T-helper 1 cell (primary cell): ENCODE measurements around the gene TPM1.
"Not testable (repeated sequence)": the region's sequence is repeated elsewhere in the genome, so short reads cannot be mapped to it uniquely, and the experiment has no call there.

Experiments used
- DNase-seq, 5 donors: peaks; one replicate each; pipeline ENCODE4 v3.0.0-alpha.2; 2012 to 2020

TPM1 gene

DNA sequence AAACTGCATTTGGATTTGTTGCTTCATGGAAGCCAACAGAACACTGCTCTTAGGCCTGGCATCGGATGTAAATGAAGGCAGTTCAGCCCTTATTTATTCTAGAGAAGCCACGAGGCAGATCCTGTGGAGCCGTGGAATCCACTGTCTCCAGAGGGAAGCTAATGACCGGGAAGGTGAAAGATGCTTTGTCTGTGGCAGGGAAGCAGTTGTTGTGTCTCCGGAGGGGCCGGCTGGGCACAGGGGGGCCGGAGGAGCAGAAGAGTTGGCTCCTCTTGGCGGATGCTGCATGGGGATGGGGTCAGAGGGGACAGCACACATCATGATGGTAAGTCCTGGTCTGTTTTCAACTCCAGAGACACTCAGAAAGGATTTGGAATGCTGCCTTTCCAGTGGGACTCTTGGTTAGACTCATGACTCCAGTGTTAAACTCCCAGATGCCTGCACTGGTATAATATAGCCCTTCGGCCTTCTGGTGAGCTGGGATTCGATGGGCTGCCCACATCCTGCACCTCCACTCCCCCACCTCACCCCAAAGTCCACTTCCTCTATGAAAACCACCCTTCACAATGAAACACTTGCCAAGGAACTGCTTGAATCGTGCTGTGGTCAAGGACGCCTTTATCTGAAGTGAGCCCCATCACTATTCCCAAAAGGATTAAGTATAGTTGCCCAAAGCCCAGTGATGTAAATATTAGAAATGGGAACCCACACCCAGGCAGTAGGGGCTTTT, 33.6 kb downstream of the TPM1 start:
- no peak for DNase-seq

GRCh38 chr15:63076714-63077046, 34.1 kb downstream of the TPM1 start:
- no peak for DNase-seq

GRCh38 chr15:63077952-63078351, 35.4 kb downstream of the TPM1 start:
- no peak for DNase-seq

DNA sequence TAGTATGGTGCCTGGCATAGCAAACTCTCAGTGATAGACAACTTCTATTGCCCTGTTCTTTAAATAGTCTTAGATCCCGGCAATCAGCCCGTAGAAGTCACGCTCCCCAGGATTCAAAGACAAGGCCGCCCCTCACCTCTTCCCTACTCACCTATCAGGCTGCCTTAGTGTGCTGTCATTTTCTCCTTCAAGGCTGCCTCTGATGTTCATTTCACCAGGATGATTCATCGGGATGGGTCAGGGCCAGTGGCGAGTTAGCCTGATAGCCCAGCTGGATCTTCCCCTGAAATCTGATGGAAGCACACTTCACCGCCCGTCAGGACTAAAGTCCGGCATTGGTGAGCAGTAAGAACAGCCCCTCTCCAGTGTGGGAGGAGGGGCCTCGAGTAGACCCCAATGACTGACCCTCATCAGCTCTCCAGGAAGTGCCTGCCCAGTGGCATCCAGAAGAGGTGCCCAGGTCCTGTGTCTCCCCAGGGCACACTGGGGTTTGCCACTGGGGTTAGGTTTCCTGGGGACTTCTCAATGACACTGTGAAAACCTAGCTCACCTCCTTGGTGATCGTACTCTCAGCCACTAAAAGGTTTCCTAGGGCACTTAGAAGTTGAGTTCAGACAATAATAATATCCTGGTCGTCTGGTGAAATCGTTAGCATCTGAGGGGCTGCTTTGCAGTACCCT, 37.5 kb downstream of the TPM1 start:
- no peak for DNase-seq

- no peak for DNase-seq
Observed at GRCh38 chr15:63080634-63081250, 38.2 kb downstream of the TPM1 start.

DNA sequence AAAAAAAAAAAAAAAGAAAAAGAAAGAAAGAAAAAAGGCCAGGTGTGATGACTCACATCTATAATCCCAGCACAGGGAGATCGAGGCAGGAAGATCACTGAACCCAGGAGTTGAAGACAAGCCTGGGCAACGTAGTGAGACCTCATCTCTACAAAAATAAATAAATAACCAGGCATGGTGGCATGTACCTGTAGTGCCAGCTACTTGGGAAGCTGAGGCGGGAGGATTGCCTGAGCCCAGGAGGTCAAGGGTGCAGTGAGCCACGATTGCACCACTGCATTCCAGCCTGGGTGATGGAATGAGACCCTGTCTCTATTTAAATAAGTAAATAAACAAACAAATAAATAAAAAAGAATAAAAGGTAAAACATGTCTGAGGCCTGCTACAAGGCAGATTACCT, 39.8 kb downstream of the TPM1 start:
- DNase-seq, result no peak

DNA sequence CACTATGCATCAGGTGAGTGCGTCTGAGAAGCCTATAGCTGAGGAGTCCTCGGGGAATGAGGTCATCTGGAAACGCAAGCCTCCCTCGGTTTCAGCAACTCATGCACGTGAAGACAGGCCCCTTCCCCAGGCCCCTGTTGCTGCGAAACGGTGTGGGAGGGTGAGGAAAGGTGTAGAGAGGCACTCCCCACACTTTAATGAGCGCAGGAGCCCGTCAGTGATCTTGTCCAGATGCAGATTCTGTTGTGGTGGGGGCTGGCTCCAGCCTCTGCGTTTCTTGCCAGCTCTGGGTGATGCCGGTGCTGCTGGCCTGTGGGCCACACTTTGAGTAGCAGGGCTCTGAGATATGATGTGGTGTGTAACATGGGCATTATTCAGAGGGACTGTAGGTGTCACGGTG, 40.5 kb downstream of the TPM1 start:
- DNase-seq, result no peak

GRCh38 chr15:63083541-63083940, 41.0 kb downstream of the TPM1 start:
- no peak for DNase-seq

- no peak for DNase-seq
Observed at GRCh38 chr15:63084806-63085205, 42.3 kb downstream of the TPM1 start.

- DNase-seq, result no peak
Observed at GRCh38 chr15:63085289-63085688, 42.7 kb downstream of the TPM1 start.

DNA sequence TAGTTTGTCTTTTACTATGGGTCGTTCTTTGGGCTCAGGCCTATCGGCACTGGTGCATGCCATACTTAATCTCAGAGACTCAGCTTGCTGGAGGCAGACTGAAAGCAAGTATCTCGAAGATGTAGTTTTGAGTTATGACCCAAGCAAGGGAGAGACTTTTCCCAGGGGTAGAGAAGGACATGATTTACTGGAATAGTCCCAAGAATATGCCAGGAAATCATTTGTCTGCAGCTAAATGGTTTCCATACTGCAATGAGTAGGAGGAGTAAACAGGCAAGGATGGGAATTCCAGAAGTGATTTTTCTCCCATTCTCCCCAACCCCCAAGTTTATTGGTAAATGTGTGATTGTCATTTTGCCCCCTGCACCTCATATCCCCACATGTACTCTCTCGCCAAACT, 43.7 kb downstream of the TPM1 start:
- no peak for DNase-seq

DNA sequence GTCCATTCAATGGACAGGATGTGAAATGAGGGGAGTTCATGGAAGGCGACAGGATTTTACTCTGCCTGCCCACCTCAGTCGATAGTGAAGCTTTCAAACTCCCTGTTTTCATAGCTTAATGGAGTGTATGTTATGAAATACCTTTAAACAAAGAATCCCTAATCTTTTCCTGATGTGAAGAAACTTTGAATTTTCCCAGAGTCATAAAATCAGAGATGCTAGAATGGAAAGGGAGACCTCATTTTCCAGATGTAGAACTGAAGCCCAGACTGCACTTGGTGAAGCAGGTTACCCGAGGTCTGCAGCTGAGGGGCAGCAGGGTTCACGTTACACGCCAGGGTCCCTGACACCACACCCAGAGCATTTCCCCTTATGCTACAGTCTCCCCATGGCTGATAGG, 44.4 kb downstream of the TPM1 start:
- DNase-seq, result no peak

GRCh38 chr15:63088533-63089245, 46.1 kb downstream of the TPM1 start:
- no peak for DNase-seq

GRCh38 chr15:63089260-63090043, 46.9 kb downstream of the TPM1 start:
- DNase-seq, result no peak

DNA sequence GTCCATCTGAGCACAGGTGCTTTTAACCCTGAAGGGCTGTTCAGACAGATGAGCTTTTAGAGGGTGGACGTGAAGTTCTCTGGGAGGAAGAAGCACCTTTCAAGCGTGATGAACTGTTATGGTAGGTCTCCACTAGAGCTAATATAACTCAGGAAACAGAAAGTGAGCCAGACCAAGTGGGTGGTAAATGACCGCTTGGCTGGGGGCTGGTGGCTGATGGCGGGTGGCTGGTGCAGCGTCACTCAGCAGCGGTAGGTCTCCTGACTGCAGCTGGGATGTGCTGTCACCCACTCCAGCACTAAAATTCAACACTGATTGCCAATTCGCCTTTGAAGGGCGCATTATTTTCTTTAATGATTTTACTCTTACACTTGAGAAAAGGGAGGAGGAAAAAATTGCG, 47.9 kb downstream of the TPM1 start:
- DNase-seq, result no peak

- DNase-seq, result no peak
Observed at GRCh38 chr15:63090887-63091286, 48.3 kb downstream of the TPM1 start.

DNA sequence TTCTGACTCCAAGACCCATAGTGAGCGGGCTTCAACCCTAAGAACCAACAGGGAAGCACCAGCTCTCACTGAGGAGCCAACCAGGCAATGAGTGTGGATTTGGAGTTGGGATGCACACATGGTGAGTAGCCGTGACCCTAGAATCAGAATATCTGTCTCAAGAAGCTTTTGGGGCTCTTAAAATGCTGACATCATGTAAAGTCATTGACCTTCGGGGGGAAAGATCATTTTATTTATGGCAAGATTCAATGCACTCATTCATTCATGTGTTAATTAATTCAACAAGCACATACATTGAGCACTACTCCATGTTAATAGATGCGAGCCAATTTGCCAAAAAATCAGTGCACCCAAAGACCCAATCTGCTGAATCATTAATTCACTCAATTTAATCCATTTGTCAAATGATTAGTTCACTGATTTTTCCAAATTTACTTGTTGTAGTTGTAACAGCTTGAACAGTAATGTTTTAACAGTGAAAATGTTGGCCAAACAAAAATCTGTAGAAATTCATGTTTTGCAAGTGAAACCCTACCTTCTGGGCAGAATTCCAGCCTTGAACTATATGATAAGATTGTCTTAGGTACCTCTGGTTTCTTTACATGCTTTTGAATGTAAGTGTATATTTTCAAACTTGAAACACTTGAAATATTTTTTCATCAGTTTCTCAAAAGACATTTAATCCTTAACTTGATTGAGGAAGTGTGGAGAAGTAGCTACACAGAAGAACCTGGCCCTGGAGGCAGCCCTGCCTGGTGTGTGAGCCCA, 49.3 kb downstream of the TPM1 start:
- no peak for DNase-seq

DNA sequence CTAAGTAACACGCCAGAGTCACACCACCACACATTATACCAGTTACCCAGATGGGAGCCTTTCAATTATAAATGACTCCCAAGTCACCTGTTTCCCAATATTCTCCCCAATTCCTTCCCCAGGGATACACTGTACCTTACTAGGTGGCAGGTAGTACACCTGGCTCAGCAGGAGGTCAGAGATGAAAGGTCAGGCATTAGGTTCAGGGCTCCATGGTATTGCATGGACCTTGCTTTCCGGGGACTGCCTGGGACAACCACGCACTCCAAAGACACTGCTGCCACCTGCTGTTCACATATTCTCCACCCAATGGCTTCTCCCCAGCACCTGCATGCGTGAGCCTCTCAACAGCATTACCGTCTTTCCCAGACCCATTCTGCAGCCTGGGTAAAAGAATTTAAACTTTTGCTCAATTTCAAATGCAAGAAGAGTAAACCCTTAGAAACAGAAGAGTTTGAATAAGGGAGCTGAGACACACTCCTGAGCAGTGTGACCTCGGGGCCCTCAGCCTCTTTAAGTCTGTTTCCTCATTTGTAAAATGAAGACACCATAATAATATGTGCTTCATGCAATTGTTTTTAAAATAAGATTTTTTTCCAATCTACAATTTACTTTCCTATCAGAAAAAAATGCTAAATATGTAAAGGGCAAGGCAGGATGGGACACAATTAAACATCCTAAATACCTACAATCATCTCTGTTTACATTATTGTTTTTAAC, 51.1 kb downstream of the TPM1 start:
- peak; percentile 25 to 68 (median 56) for DNase-seq

GRCh38 chr15:63094495-63094931, 52.0 kb downstream of the TPM1 start:
- no peak for DNase-seq

GRCh38 chr15:63096178-63096577, 53.6 kb downstream of the TPM1 start:
- no peak for DNase-seq

DNA sequence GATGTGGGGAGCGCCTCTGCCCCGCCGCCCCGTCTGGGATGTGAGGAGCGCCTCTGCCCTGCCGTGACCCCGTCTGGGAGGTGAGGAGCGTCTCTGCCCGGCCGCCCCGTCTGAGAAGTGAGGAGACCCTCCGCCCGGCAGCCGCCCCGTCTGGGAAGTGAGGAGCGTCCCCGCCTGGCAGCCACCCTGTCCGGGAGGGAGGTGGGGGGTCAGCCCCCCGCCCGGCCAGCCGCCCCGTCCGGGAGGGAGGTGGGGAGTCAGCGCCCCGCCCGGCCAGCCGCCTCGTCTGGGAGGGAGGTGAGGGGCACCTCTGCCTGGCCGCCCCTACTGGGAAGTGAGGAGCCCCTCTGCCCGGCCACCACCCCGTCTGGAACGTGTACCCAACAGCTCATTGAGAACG, 56.4 kb downstream of the TPM1 start:
- DNase-seq, result not testable (repeated sequence)
